ENCODE results near the gene TDRD7.

The TDRD7 gene

DNA sequence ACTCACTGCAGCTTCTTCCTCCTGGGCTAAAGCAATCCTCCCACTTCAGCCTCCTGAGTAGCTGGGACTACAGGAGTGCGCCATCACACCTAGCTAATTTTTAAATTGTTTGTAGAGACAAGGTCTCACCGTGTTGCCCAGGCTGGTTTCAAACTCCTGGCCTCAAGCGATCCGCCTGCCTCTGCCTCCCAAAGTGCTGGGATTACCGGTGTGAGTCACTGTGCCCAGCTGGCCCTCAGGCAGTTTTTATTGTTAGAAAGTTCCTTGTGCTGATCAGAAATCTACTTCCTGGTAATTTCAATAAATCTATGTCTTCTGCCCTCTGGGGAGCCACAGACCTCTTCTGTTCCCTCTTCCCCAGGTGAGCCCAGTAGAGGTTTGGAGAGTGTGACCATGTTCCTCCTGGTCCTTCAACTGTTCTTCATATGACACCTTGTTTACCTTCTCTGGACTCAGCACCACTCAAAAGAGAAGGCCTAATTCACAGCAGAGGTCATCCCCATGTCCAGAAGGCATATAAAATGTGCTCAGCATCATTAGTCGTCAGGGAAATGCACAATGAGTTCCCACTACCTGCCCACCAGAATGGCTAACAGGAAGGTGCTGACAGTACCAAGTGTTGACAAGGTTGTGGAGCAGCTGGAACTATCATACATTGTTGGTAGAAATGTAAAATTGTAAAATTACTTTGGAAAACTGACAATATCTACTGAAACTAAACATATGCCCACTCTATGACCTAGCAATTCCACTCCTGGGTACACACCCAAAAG lies 99.9 kb downstream of the TDRD7 start:
- FAIRE-seq (no peak), DNase-seq (ENCODE audit: insufficient read length) (no peak)

GRCh38 chr9:97512966-97513560 lies 101.2 kb downstream of the TDRD7 start:
- no peak for TF ChIP-seq POLR2A (IDR thresholded peaks at IDR 0.05; ENCODE audit: low read depth, low read length)
- no peak for TF ChIP-seq POLR2AphosphoS5 (IDR thresholded peaks at IDR 0.05; ENCODE audit: low read depth, low read length)
- TF ChIP-seq TAF1 (IDR thresholded peaks at IDR 0.05; ENCODE audit: borderline replicate concordance, low read depth, low read length) = no peak
- FAIRE-seq (no peak), DNase-seq (ENCODE audit: insufficient read length) (no peak)

More for the DNA sequence above, 99.9 kb downstream of the TDRD7 start:
- no peak for TF ChIP-seq TAF1 (IDR thresholded peaks at IDR 0.05; ENCODE audit: borderline replicate concordance, low read depth, low read length)
- TF ChIP-seq POLR2A (IDR thresholded peaks at IDR 0.05; ENCODE audit: low read depth, low read length) = no peak
- no peak for TF ChIP-seq POLR2AphosphoS5 (IDR thresholded peaks at IDR 0.05; ENCODE audit: low read depth, low read length)

DNA sequence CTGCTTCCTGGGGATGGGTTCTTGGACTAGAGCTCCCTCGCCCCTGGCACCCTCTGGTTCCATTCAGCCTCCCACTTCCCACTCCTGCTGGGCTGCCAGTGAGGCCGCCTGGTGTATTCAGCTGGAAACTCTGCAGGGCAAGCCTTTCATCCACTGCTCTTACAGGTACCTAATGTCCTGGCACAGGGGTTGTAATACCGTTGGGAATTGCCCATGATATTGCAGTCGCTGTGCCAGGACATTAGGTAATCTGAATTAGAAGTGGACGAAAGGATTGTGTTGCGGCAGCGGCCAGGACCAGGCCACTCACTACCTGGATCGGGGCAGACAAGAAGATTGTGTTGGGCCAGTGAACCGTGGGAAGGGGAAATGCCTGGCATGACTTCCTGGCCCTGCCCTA lies 102.6 kb downstream of the TDRD7 start:
- no peak for DNase-seq (ENCODE audit: insufficient read length)
- TF ChIP-seq POLR2AphosphoS5 (IDR thresholded peaks at IDR 0.05; ENCODE audit: low read depth, low read length) = no peak
- TF ChIP-seq POLR2A (IDR thresholded peaks at IDR 0.05; ENCODE audit: low read depth, low read length) = no peak
- no peak for TF ChIP-seq TAF1 (IDR thresholded peaks at IDR 0.05; ENCODE audit: borderline replicate concordance, low read depth, low read length)
- FAIRE-seq = no peak

- FAIRE-seq (no peak), DNase-seq (ENCODE audit: insufficient read length) (no peak)
- TF ChIP-seq POLR2AphosphoS5 (IDR thresholded peaks at IDR 0.05; ENCODE audit: low read depth, low read length) = no peak
- no peak for TF ChIP-seq POLR2A (IDR thresholded peaks at IDR 0.05; ENCODE audit: low read depth, low read length)
Observed at GRCh38 chr9:97515662-97516061, 103.8 kb downstream of the TDRD7 start.

GRCh38 chr9:97516111-97516510 lies 104.2 kb downstream of the TDRD7 start:
- FAIRE-seq (no peak), DNase-seq (ENCODE audit: insufficient read length) (no peak)
- TF ChIP-seq TAF1 (IDR thresholded peaks at IDR 0.05; ENCODE audit: borderline replicate concordance, low read depth, low read length) = no peak
- TF ChIP-seq POLR2A (IDR thresholded peaks at IDR 0.05; ENCODE audit: low read depth, low read length) = no peak
- no peak for TF ChIP-seq POLR2AphosphoS5 (IDR thresholded peaks at IDR 0.05; ENCODE audit: low read depth, low read length)

DNA sequence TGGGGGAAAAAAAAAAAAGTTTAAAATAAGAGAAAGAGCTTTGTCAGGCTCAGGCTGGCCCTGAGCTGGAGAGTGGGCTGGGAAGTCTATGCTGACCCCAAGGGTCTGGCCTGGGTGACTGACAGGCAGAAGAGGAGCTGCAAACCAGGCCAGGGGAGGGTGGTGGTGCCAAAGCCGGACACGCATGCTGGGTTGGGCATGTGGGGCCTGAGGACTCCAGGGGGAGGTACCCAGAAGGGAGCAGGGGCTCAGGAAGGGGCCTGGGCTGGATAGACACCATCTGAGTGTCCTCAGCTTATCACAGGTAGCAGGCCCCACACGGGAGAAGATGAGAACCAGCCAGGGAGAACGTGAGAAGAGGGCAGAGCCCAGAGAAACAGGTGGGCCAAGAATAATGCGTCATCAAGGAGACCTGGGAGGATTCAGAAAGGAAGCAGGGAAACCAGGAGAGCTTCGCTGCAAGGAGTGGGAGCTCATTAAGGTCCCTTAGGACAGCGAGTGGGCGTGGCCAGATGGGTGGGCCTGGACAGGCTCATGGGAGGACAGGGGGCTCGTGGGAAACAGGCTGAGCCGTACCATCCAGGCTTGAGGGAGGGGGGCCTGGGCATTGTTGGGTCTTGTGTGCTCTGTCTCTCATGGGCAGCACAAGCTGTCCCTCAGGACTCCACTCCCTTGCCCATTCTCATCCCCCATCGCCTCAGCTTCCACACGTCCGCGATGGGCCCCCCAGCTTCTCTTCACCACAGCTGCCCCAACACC lies 105.6 kb downstream of the TDRD7 start:
- FAIRE-seq (no peak), DNase-seq (ENCODE audit: insufficient read length) (no peak)
- TF ChIP-seq TAF1 (IDR thresholded peaks at IDR 0.05; ENCODE audit: borderline replicate concordance, low read depth, low read length) = no peak
- TF ChIP-seq POLR2A (IDR thresholded peaks at IDR 0.05; ENCODE audit: low read depth, low read length) = no peak
- TF ChIP-seq POLR2AphosphoS5 (IDR thresholded peaks at IDR 0.05; ENCODE audit: low read depth, low read length) = no peak

DNA sequence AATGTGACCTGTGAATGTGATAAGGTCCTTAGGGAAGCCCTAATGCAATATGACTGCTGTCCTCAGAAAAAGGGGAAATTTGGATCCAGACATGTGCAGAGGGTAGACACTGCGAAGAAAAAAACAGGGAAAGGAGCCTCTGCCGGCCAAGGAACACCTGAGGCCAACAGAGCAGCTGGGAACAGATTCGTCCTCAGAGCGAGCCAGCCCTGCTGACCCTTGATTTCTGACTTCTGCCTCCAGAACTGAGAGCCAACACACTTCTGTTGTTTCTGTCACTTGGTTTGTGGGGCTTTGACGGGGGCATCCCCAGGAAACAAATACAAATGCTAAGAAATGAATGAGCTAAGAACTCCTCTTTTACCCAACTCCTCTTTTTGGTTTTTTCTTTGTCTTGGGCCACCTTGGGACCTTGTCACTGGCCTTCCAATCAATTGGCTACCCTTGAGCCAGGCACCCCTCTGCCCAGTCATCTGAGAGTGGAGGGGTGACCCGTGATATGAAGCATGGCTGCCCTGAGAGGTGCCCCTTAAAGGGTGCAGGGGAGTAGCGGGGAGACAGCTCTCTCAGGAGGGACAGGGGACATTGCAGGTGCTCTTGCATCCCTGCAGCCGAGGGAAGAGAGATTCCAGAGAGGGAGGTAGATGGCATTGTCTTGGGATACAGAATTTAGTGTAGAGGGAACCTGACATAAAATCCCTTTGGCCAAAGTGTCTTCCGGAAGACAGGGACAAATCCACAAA lies 106.4 kb downstream of the TDRD7 start:
- no peak for TF ChIP-seq POLR2A (IDR thresholded peaks at IDR 0.05; ENCODE audit: low read depth, low read length)
- no peak for TF ChIP-seq POLR2AphosphoS5 (IDR thresholded peaks at IDR 0.05; ENCODE audit: low read depth, low read length)
- no peak for TF ChIP-seq TAF1 (IDR thresholded peaks at IDR 0.05; ENCODE audit: borderline replicate concordance, low read depth, low read length)
- DNase-seq (ENCODE audit: insufficient read length) (no peak), FAIRE-seq (no peak)

DNA sequence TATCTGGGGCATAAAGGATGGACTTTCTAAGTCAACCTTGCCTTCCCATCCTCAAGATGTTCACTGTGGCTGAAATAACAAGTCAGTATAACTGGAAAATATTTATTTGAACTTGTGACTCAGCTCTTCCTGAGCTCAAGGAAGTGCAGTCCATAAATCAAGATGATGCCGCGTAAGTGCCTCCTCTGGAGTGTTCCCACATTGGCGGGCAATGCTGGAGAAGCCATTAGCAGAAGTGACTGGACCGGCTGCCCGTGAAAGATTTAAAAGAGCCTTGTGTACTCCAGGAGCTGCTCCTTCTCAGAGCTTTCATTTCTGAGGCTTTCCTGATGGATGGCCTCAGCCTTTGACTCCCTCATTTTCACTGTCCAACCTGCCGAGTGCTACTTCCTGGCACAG lies 107.0 kb downstream of the TDRD7 start:
- no peak for FAIRE-seq
- DNase-seq (ENCODE audit: insufficient read length) = no peak

DNA sequence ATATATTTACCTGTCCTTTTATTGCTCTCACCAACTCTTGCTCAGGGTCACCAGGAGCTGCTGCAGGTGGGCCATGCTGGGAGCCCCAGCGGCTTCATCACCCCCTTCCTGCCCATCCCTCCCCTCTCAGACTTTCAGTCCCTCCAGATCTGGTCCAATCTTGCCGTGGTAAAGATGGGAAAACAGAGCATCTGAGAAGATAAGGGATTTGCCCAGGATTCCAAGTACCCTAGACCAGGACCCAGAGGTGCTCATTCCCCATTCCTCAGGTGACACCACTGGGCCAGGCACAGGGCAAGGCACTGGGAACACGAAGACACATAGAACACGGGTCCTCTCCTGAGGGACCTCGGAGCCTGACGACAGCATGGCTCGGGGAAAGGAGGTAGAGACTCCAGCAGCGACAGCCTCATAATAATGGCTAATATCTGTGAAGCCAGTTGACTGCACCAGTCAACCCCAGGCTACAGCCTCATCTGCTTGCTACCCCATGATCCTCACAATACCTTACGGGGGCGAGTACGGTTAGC lies 107.6 kb downstream of the TDRD7 start:
- no peak for DNase-seq (ENCODE audit: insufficient read length)
- TF ChIP-seq TAF1 (IDR thresholded peaks at IDR 0.05; ENCODE audit: borderline replicate concordance, low read depth, low read length) (no peak), POLR2AphosphoS5 (IDR thresholded peaks at IDR 0.05; ENCODE audit: low read depth, low read length) (no peak), POLR2A (IDR thresholded peaks at IDR 0.05; ENCODE audit: low read depth, low read length) (no peak)
- no peak for FAIRE-seq

More for the DNA sequence above, 107.0 kb downstream of the TDRD7 start:
- TF ChIP-seq TAF1 (IDR thresholded peaks at IDR 0.05; ENCODE audit: borderline replicate concordance, low read depth, low read length) (no peak), POLR2A (IDR thresholded peaks at IDR 0.05; ENCODE audit: low read depth, low read length) (no peak), POLR2AphosphoS5 (IDR thresholded peaks at IDR 0.05; ENCODE audit: low read depth, low read length) (no peak)

GRCh38 chr9:97521576-97522333 lies 109.9 kb downstream of the TDRD7 start:
- FAIRE-seq (no peak), DNase-seq (ENCODE audit: insufficient read length) (no peak)
- TF ChIP-seq POLR2AphosphoS5 (IDR thresholded peaks at IDR 0.05; ENCODE audit: low read depth, low read length) (no peak), TAF1 (IDR thresholded peaks at IDR 0.05; ENCODE audit: borderline replicate concordance, low read depth, low read length) (no peak)
